ENCODE results near the gene DIP2C. TPM values are rescaled to one million over a fixed set of nuclear protein-coding genes. Genes with fewer than 3 reads are reported as not detected.
"Not testable (repeated sequence)": the region's sequence is repeated elsewhere in the genome, so short reads cannot be mapped to it uniquely, and the experiment has no call there.

The DIP2C gene
- polyA plus RNA-seq, 1 donor = 37.7 TPM

- no peak for DNase-seq
Measured at GRCh38 chr10:316390-316789, 373.1 kb downstream of the DIP2C start.

GRCh38 chr10:314871-315270, 374.6 kb downstream of the DIP2C start:
- DNase-seq = no peak

- no peak for DNase-seq
Measured at GRCh38 chr10:314381-314780, 375.1 kb downstream of the DIP2C start.

- no peak for DNase-seq
Measured at GRCh38 chr10:311901-312665, 377.4 kb downstream of the DIP2C start.

DNA sequence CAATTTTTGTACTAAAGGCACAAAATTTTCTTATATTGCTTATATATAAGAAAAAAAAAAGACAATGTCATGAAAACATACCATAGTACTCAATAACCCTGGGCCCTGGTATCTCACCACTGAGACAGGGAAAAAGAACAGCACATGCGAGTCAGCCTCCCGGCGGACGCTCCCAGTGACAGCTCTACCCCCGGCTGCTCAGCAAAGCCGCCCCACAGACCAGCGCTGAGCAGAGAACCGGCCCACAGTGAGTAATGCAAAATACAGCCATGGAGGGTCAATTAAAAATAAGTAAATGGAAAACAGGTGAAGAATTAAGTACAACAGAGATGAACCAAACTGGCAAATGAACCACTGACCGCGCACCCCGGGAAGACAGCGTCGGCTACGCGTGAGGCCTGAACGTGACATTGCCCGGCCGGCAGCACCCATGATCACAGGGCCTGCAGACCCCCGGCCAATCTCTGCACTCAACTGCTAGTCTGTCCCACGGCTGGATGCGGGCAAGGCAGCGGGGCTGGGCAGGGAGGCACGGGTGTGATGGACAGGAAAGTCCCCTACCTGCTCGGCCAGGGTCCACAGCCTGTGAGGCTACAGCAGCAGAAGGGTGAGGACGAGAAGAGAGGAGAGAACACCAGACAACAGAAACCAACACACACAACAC, 378.4 kb downstream of the DIP2C start:
- DNase-seq = no peak

GRCh38 chr10:310371-310770, 379.1 kb downstream of the DIP2C start:
- DNase-seq = no peak

DNA sequence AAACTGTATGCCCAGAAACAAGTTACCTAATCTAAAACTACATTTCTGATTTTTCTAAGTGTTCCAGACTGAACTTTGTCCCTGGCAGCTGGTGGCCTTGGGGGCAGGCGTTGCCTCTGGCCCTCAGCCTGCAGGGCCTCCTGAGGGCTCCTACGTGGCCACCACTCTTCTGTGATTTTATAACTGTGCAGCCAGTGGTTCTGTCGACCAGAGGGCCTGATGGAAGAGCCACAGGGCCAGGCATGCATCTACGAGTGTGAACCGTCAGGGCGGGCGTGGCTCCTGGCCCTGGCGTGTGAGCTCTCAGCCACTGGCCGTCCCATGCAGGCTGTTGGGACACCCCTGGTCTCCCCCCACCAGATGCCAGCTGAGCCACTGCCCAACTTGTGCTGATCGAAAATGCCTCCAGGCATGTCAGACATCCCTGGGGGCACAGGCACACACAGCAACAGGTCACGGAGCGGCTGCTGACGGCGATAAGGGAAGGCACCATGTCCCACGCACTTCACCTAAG, 380.8 kb downstream of the DIP2C start:
- DNase-seq = no peak

GRCh38 chr10:308101-308500, 381.4 kb downstream of the DIP2C start:
- DNase-seq = no peak

DNA sequence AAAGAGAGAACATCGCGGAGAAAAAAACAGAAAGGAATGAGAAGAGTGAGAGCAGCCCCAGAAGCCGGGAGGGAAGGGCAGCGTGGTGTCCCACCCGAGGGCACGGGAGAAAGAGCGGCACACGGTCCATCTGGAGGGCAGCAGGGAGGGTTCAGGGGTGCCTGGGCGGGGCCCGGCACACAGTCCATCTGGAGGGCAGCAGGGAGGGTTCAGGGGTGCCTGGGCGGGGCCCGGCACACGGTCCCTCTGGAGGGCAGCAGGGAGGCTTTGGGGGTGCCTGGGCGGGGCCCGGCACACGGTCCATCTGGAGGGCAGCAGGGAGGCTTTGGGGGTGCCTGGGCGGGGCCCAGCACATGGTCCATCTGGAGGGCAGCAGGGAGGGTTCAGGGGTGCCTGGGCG, 381.8 kb downstream of the DIP2C start:
- no peak for DNase-seq

- DNase-seq = no peak
Measured at GRCh38 chr10:306675-307185, 382.7 kb downstream of the DIP2C start.

DNA sequence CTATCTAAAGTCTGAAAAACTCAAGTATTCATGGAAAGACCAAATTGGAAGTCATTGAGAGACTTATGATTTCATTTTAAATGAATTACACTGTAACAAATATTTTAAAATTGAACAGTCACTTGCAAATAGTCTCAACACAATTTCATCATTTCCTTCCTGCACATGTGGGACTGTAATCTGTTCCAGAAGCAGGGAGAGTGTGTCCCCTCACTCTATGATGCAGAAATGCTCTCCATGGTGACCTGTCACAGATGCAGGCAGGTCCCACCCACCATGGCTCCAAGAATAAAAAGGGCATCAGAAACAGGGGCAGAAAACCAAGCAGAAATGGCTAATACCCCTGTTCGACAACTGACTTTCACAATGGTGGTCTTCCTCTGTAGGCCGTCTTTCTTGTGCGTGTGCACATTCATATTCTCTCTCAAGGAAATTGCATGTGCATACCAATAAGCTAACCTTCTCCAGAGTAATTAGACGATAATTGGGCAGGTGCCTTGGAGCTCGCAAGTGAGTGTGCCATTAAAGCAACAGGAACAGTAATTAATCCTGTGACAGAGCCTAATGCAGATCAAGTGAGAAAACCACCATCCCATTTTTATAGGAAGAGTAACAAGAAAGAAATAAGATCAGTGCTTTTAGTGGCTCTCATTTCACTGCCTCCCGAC, 383.3 kb downstream of the DIP2C start:
- DNase-seq = no peak

DNA sequence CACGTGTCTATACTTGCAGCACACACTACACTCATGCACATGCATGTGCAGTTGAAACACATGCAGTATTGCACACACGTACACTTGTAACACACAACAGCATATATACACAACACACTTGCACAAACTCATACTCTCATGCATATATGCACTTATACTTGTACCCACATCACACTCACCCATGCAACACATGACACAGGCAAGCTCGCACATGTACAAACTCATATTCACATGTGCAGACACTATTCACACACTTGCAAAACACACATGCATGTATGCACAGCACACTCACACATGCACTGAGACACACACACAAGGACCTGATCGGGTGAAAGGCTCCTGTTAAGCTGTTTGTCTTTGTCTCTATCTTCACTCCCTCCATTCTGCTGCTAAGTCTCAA, 384.4 kb downstream of the DIP2C start:
- DNase-seq = no peak

DNA sequence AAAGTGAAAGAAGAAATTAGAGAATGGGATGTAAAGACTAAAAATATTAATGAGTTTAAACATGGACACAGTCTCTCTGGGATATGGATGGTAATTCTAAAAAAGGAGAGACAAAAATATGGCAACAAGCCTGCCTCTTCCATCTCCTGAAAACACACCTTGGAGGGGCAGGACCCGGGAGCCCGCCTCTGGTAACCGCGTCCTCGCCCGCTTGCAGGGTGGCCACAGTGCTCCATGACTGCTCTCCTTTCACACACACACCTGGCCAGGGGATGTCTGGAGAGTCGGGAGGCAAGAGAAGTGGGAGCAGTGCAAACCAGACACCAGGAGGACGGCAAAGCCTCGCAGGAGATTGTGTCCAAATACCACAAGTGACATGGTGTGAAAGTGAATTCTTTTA, 387.9 kb downstream of the DIP2C start:
- no peak for DNase-seq

DNA sequence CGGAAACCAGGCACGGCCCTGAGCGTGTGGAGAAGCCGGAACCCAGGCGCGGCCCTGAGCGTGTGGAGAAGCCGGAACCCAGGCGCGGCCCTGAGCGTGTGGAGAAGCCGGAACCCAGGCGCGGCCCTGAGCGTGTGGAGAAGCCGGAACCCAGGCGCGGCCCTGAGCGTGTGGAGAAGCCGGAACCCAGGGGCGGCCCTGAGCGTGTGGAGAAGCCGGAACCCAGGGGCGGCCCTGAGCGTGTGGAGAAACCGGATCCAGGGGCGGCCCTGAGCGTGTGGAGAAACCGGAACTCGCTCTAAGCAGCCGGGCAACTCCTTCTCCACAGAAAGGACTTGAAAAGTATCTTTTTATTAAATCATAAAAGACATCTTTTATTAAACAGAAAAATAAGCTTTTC, 388.9 kb downstream of the DIP2C start:
- not testable (repeated sequence) for DNase-seq

GRCh38 chr10:299969-300368, 389.5 kb downstream of the DIP2C start:
- no peak for DNase-seq

- DNase-seq = no peak
Measured at GRCh38 chr10:299512-299911, 390.0 kb downstream of the DIP2C start.

DNA sequence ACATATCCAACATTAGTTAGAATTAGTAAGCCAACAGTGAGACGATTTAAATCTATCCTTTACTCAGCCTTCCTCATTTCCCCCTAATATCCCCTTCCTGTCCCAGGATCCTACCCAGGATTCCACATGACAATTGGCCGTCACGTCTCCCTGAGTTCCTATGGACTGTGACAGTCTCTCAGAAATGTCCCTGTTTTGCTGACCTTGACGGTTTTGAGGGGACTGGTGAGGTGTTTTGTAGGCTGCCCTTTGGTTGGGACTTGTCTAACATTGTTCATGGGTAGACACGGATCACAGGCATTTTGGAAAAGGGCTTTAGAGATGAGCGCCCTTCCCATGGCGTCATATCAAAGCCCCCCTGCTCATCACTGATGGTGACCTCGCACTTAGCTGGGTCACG, 391.4 kb downstream of the DIP2C start:
- no peak for DNase-seq

- no peak for DNase-seq
Measured at GRCh38 chr10:297567-297966, 391.9 kb downstream of the DIP2C start.

DNA sequence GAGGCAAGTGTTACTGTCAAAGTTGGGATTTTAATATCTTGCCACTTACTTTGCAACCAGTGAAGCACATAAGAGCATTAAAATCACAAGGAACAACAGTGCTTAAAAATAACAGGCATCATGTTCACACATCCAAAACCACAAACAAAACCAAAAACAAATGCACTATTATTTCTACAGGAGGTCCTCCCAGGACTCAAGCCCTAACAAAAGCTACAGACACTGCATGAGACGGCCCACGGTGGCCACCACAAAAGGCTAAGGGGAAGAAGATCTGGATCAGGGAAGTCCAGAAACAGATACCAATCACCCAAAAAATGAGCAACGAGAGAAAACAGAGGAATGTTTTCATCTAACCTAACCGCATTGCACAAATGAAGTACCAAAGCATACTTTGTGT, 395.8 kb downstream of the DIP2C start:
- no peak for DNase-seq

DNA sequence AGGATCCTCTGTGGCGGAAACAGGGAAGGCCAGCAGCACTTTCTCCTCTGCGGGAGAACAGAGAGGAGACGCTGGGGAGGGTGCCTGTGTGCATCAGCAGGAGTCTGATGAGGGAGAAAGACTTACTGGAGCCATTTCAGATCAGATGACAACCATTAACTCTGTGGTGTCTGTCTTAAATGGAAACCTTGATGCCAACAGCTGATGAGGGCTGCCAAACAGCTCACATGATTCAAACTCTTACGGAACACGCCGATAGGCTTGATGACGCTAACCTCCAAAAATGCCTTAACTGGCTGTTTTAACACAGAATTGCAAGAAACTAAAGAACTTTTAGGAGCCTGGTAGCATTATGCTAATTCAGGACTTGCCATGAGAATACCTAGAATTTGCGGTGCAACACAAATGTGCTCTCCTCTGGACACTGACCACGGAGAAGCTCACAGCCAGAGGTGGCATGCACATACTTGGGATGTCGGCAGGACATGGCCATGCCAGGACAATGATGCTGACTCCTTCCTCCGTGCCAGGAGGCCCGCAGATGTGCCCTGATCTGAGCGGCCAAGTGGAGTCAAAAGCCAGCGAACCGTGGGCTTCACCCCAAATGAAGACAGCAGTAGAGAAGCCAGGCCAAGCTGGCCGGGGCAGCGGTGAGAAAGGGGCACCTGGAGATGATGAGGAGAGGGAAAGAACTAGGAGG, 399.3 kb downstream of the DIP2C start:
- no peak for DNase-seq

DNA sequence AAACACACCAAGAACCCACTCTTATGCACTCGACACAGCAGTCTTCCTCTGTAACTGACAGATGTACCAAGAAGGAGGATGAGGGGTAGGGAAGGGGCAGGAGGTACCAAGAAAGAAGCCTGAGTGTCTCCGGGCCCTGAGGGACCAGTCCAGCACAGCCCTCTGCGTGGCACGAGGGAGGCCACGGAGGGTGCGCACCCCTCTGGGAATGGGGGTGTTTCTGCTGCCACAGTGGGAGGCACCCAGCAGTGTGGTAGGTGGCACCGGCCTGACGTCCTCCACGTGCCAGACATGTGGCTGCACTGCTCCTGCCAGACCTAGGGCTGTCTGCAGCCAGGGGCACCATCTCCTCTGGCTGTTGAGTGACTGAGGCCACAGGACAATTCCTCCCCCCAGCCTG, 399.9 kb downstream of the DIP2C start:
- no peak for DNase-seq

DNA sequence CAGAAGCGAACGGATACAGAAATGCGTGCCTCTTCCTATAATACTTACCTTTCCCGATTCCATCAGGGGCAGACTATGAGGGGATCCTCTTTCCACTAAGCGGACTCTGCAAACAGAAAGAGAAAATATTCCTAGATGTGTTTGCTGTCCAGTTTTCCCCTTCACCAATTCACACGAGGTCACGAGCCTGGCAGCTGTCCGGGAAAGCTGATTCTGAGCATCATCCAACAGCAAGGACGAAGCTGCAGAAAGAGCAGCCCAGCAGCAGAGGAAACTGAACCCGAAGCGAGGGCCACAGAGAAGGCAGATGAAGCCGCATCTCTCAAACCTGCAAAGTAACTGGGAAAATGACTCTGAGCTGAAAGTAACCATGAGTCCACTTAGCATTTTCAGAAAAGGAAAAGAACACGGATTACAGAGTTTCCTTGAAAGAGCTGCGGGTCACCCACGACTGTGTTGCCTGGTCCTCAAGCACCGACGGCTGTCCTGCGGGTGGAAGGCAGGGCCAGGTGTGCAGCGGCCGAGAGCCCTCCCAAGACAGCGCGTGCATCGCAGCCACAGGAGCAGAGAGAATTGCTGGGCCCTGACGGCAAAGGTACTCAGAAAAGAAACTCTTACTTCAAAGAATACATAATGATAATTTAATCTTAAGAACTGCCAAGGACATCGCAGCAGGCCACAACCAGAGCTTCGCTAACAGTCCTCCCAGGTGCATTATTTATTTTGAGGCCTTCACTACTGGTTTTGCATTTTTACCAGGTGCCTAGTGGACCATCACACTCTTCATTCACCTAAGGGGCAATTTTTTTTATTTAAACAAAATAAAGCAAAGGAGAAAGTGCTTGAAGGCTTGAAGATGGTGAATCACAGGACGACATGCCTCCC, 400.9 kb downstream of the DIP2C start:
- peak; percentile 31 for DNase-seq

Measured in hindlimb muscle (tissue), 1 donor.